Adrenal gland (tissue), 5 donors: ENCODE data around the gene TEX52.

ENCODE experiments used
- POLR2A ChIP-seq, 2 donors: fragments of 450-650 bp; IDR thresholded peaks; one replicate each; pipeline ENCODE4 v1.6.1; 2017; ENCODE audit warnings: antibody characterized with exemption in 2 of 2, mild to moderate bottlenecking in 2 of 2, moderate library complexity in 1 of 2
- TF ChIP-seq, protein P1 (sequence below), 6 experiments: fragments of 450-650 bp in 4 of 6; fragments of 200-600 bp in 2 of 6; sonication (generic) in 1 of 6; IDR thresholded peaks; 1 replicate in 5 of 6; 2 replicates in 1 of 6; pipeline versions ENCODE4 v1.5.1 to v1.8.0; 2016 to 2021; ENCODE audit warnings: antibody characterized with exemption in 6 of 6, mild to moderate bottlenecking in 2 of 6, moderate library complexity in 1 of 6
- donor health status: DM: no; HTN: no; CAD: no.

DNA sequence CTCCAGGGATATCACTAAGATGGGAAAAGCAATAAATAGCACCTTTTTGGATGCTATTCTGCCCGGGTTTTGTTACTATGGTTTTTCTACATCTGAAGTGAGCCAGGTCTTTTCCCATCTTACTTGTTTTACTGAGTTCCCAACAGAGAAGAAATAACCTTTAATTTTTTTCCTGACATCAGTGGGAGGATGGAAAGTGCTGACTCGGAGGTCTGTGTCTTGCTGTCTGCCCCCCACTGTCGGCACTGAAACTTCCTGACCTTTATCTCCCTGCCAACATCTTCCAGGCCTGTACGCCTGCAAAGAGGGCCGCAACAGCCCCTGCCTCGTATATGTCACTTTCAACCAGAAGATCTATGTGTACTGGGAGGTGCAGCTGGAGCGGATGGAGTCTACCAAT lies 33.4 kb downstream of the TEX52 start:
- TF ChIP-seq, protein P1, sequence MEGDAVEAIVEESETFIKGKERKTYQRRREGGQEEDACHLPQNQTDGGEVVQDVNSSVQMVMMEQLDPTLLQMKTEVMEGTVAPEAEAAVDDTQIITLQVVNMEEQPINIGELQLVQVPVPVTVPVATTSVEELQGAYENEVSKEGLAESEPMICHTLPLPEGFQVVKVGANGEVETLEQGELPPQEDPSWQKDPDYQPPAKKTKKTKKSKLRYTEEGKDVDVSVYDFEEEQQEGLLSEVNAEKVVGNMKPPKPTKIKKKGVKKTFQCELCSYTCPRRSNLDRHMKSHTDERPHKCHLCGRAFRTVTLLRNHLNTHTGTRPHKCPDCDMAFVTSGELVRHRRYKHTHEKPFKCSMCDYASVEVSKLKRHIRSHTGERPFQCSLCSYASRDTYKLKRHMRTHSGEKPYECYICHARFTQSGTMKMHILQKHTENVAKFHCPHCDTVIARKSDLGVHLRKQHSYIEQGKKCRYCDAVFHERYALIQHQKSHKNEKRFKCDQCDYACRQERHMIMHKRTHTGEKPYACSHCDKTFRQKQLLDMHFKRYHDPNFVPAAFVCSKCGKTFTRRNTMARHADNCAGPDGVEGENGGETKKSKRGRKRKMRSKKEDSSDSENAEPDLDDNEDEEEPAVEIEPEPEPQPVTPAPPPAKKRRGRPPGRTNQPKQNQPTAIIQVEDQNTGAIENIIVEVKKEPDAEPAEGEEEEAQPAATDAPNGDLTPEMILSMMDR (IDR thresholded peaks at IDR 0.05) = no peak
- no peak for TF ChIP-seq POLR2A (IDR thresholded peaks at IDR 0.05)
